CD8-positive, alpha-beta memory T cell (primary cell): ENCODE results near the gene PRR11. TPM values are rescaled to one million over a fixed set of nuclear protein-coding genes. Genes with fewer than 3 reads are reported as not detected.
"Not testable (repeated sequence)": the region's sequence is repeated elsewhere in the genome, so short reads cannot be mapped to it uniquely, and the experiment has no call there.

Experiments
- CTCF ChIA-PET: fragments of 350-600 bp; sonication (Branson Sonifier 250); formaldehyde crosslinking; loops from one replicate; lab custom pipeline; 2021; ENCODE audit warnings: antibody characterized with exemption; lab: Charles Lee
- POLR2A ChIA-PET: fragments of 350-600 bp; sonication (Branson Sonifier 250); formaldehyde crosslinking; loops from one replicate; lab custom pipeline; 2021; ENCODE audit warnings: antibody characterized with exemption; lab: Charles Lee
- DNase-seq, 5 donors: peaks; one replicate each; pipeline versions ENCODE4 v3.0.0 to v3.0.0-alpha.2; 2020 to 2022; ENCODE audit warnings: mixed read lengths in 1 of 5
- H3K27ac ChIP-seq: one replicate; pipeline ENCODE4 v1.7.0; 2013; ENCODE audit warnings: low read depth, mild to moderate bottlenecking, low read length, moderate library complexity
- H3K27me3 ChIP-seq: 2 replicates; pipeline ENCODE4 v1.7.0; 2013; ENCODE audit warnings: low read length, mild to moderate bottlenecking; ENCODE audit not compliant: insufficient read depth, poor library complexity, severe bottlenecking
- H3K36me3 ChIP-seq: 2 replicates; pipeline ENCODE4 v1.7.0; 2013; ENCODE audit warnings: mild to moderate bottlenecking, low read length, moderate library complexity; ENCODE audit not compliant: insufficient read depth
- H3K4me1 ChIP-seq: 2 replicates; pipeline ENCODE4 v1.7.0; 2013; ENCODE audit warnings: mild to moderate bottlenecking, low read length, moderate library complexity; ENCODE audit not compliant: insufficient read depth
- H3K4me3 ChIP-seq: 2 replicates; pipeline ENCODE4 v1.7.0; 2013; ENCODE audit warnings: mild to moderate bottlenecking, low read length
- H3K9me3 ChIP-seq: 2 replicates; pipeline ENCODE4 v1.7.0; 2013; ENCODE audit warnings: mild to moderate bottlenecking, low read length
- H3K27ac Mint-ChIP-seq, 8 donors: one replicate each; pipeline ENCODE4 v1.8.0; 2020 to 2021; ENCODE audit warnings: mixed read lengths in 8 of 8, mild to moderate bottlenecking in 6 of 8, inconsistent platforms in 3 of 8, moderate library complexity in 3 of 8
- H3K27me3 Mint-ChIP-seq, 2 donors: one replicate each; pipeline ENCODE4 v1.8.0; 2020 to 2021; ENCODE audit warnings: mixed read lengths in 2 of 2, mild to moderate bottlenecking in 1 of 2, moderate library complexity in 1 of 2
- H3K36me3 Mint-ChIP-seq, 3 donors: one replicate each; pipeline ENCODE4 v1.8.0; 2020 to 2021; ENCODE audit warnings: mixed read lengths in 3 of 3, inconsistent platforms in 1 of 3, mild to moderate bottlenecking in 1 of 3
- H3K4me1 Mint-ChIP-seq, 3 donors: one replicate each; pipeline ENCODE4 v1.8.0; 2020 to 2021; ENCODE audit warnings: mixed read lengths in 3 of 3, inconsistent platforms in 1 of 3, mild to moderate bottlenecking in 1 of 3
- H3K4me3 Mint-ChIP-seq, 7 donors: one replicate each; pipeline ENCODE4 v1.8.0; 2020 to 2021; ENCODE audit warnings: mixed read lengths in 7 of 7, mild to moderate bottlenecking in 6 of 7, moderate library complexity in 4 of 7, inconsistent platforms in 2 of 7
- H3K9me3 Mint-ChIP-seq, 5 donors: one replicate each; pipeline ENCODE4 v1.8.0; 2020 to 2022; ENCODE audit warnings: mixed read lengths in 5 of 5, mild to moderate bottlenecking in 3 of 5, moderate library complexity in 2 of 5, inconsistent platforms in 1 of 5
- polyA plus RNA-seq: library from polyadenylated mRNA; unstranded; fragments of 300-500 nt; fragmentation: Illumina TruSeq; gene quantifications from one replicate; pipeline ENCODE4 v1.2.3, GENCODE V29; 2021
- total RNA-seq, 2 experiments: library from RNA; stranded (reverse); gene quantifications; one replicate each; pipeline ENCODE4 v1.2.3, GENCODE V29; 2021

The PRR11 gene
- total and polyA plus RNA-seq, 3 experiments from 2014 or later, result 1.2 to 36.3 (median 35.6) TPM

- Histone ChIP-seq H3K27me3 (no peaks in the 10 kb centered on the region), H3K9me3 (no peaks in the 10 kb centered on the region), H3K4me1 (peaks cover 5% of the 10 kb centered on the region), H3K27ac (peak within 1 kb of the TSS; percentile 96), H3K36me3 (no peaks in the 10 kb centered on the region), H3K4me3 (peak within 1 kb of the TSS; percentile 100)
- Mint-ChIP-seq H3K27me3 (peaks cover 0 to 1% of the 10 kb centered on the region in 2 donors), H3K4me3 (peak within 1 kb of the TSS; percentile 97 to 100 (median 99)), H3K4me1 (peaks cover 12 to 20% (median 16%) of the 10 kb centered on the region in 3 donors), H3K27ac (peak within 1 kb of the TSS; percentile 96 to 100 (median 98)), H3K9me3 (no peaks in the 10 kb centered on the region), H3K36me3 (peaks cover 3 to 7% (median 3%) of the 10 kb centered on the region in 3 donors)
- peak; percentile 96 to 98 (median 97) for DNase-seq
- CTCF ChIA-PET, result interaction anchor here (0.9 to 2.0 kb wide), 4 partner anchors 10 to 62 kb away, joined by 3 to 19 read pairs (median 5); partner anchors contain the start of gene SMG8
- POLR2A ChIA-PET, result interaction anchor here (0.8 to 1.6 kb wide), 3 partner anchors 10 to 114 kb away, joined by 3 to 12 read pairs (median 7); partner anchors contain the start of genes PRR11, SMG8 and TRIM37
These were observed 65.0 kb downstream of the PRR11 start, which contains the start of gene GDPD1 for GRCh38 chr17:59220328-59221158. TSS of gene GDPD1 (plus strand) at chr17:59220511. CDS start at chr17:59220610, 99 bp downstream.

- Histone ChIP-seq H3K4me3 (peak overlapping the region; percentile 100), H3K9me3 (no peaks in the 10 kb centered on the region), H3K4me1 (peaks cover 5% of the 10 kb centered on the region), H3K27me3 (no peaks in the 10 kb centered on the region), H3K36me3 (no peaks in the 10 kb centered on the region), H3K27ac (peak overlapping the region; percentile 96)
- H3K4me1 Mint-ChIP-seq, result peaks cover 12 to 20% (median 16%) of the 10 kb centered on the region in 3 donors
- peak overlapping the region; percentile 96 to 100 (median 98) for H3K27ac Mint-ChIP-seq
- ChIA-PET CTCF (interaction anchor here (1.9 to 2.0 kb wide), 2 partner anchors 10 to 20 kb away, joined by 7 to 19 read pairs; partner anchors contain the start of gene SMG8), POLR2A (interaction anchor here (1.6 kb wide), 1 partner anchor 115 kb away, joined by 7 read pairs; the partner anchor contains the start of gene TRIM37)
- no peaks in the 10 kb centered on the region for H3K9me3 Mint-ChIP-seq
- H3K4me3 Mint-ChIP-seq, result peak overlapping the region; percentile 97 to 100 (median 99)
- H3K27me3 Mint-ChIP-seq, result peaks cover 0 to 1% of the 10 kb centered on the region in 2 donors
- no peak for DNase-seq
- peaks cover 3 to 7% (median 3%) of the 10 kb centered on the region in 3 donors for H3K36me3 Mint-ChIP-seq
These were observed 65.8 kb downstream of the PRR11 start for GRCh38 chr17:59221159-59221847.

GRCh38 chr17:59223813-59224212, 68.3 kb downstream of the PRR11 start:
- Mint-ChIP-seq H3K36me3 (peaks cover 3 to 7% (median 3%) of the 10 kb centered on the region in 3 donors), H3K4me3 (peak overlapping the region in 1 of 7 donors; percentile 69), H3K9me3 (no peaks in the 10 kb centered on the region), H3K27me3 (peaks cover 0 to 1% of the 10 kb centered on the region in 2 donors), H3K27ac (no peak overlapping the region), H3K4me1 (peaks cover 12 to 20% (median 16%) of the 10 kb centered on the region in 3 donors)
- Histone ChIP-seq H3K36me3 (no peaks in the 10 kb centered on the region), H3K4me1 (peaks cover 5% of the 10 kb centered on the region), H3K9me3 (no peaks in the 10 kb centered on the region), H3K27ac (no peak overlapping the region), H3K27me3 (no peaks in the 10 kb centered on the region), H3K4me3 (no peak overlapping the region)
- CTCF ChIA-PET, result no interaction called here
- POLR2A ChIA-PET, result no interaction called here
- no peak for DNase-seq

GRCh38 chr17:59228588-59228987, 73.0 kb downstream of the PRR11 start:
- CTCF ChIA-PET, DNase-seq, H3K4me3 ChIP-seq, H3K36me3 Mint-ChIP-seq, H3K4me1 Mint-ChIP-seq, H3K27ac Mint-ChIP-seq, H3K9me3 Mint-ChIP-seq, H3K36me3 ChIP-seq, H3K9me3 ChIP-seq, H3K4me1 ChIP-seq, H3K27me3 ChIP-seq, H3K27me3 Mint-ChIP-seq, H3K27ac ChIP-seq, H3K4me3 Mint-ChIP-seq: not testable (repeated sequence)
- POLR2A ChIA-PET, result interaction anchor here (0.7 kb wide), 1 partner anchor 39 kb away, joined by 3 read pairs; no protein-coding TSS in a partner anchor

- no peaks in the 10 kb centered on the region for H3K9me3 Mint-ChIP-seq
- POLR2A ChIA-PET, result no interaction called here
- H3K4me1 Mint-ChIP-seq, result no peaks in the 10 kb centered on the region
- CTCF ChIA-PET, result no interaction called here
- no peak for DNase-seq
- H3K27ac ChIP-seq, result no peak overlapping the region
- H3K27me3 Mint-ChIP-seq, result no peaks in the 10 kb centered on the region
- no peaks in the 10 kb centered on the region for H3K27me3 ChIP-seq
- H3K4me3 ChIP-seq, result no peak overlapping the region
- no peaks in the 10 kb centered on the region for H3K36me3 Mint-ChIP-seq
- no peaks in the 10 kb centered on the region for H3K36me3 ChIP-seq
- H3K4me3 Mint-ChIP-seq, result no peak overlapping the region
- H3K9me3 ChIP-seq, result no peaks in the 10 kb centered on the region
- no peaks in the 10 kb centered on the region for H3K4me1 ChIP-seq
- H3K27ac Mint-ChIP-seq, result no peak overlapping the region
These were observed 75.2 kb downstream of the PRR11 start for GRCh38 chr17:59230764-59231163.

GRCh38 chr17:59234631-59235030, 79.1 kb downstream of the PRR11 start:
- DNase-seq, result no peak
- H3K27me3 Mint-ChIP-seq, result no peaks in the 10 kb centered on the region
- H3K36me3 Mint-ChIP-seq, result no peaks in the 10 kb centered on the region
- H3K27me3 ChIP-seq, result no peaks in the 10 kb centered on the region
- ChIA-PET CTCF (no interaction called here), POLR2A (no interaction called here)
- no peaks in the 10 kb centered on the region for H3K9me3 Mint-ChIP-seq
- H3K9me3 ChIP-seq, result no peaks in the 10 kb centered on the region
- H3K27ac Mint-ChIP-seq, result no peak overlapping the region
- no peak overlapping the region for H3K27ac ChIP-seq
- H3K4me1 Mint-ChIP-seq, result no peaks in the 10 kb centered on the region
- H3K4me1 ChIP-seq, result no peaks in the 10 kb centered on the region
- H3K4me3 ChIP-seq, result no peak overlapping the region
- no peak overlapping the region for H3K4me3 Mint-ChIP-seq
- H3K36me3 ChIP-seq, result no peaks in the 10 kb centered on the region

- CTCF ChIA-PET, result no interaction called here
- H3K27me3 Mint-ChIP-seq, result no peaks in the 10 kb centered on the region
- H3K4me3 ChIP-seq, result no peak overlapping the region
- no peaks in the 10 kb centered on the region for H3K36me3 Mint-ChIP-seq
- no peaks in the 10 kb centered on the region for H3K36me3 ChIP-seq
- H3K9me3 Mint-ChIP-seq, result no peaks in the 10 kb centered on the region
- H3K9me3 ChIP-seq, result no peaks in the 10 kb centered on the region
- no peaks in the 10 kb centered on the region for H3K4me1 Mint-ChIP-seq
- DNase-seq, result no peak
- H3K4me1 ChIP-seq, result no peaks in the 10 kb centered on the region
- H3K27ac Mint-ChIP-seq, result no peak overlapping the region
- no peak overlapping the region for H3K4me3 Mint-ChIP-seq
- no peak overlapping the region for H3K27ac ChIP-seq
- H3K27me3 ChIP-seq, result no peaks in the 10 kb centered on the region
- POLR2A ChIA-PET, result no interaction called here
These were observed 83.4 kb downstream of the PRR11 start for GRCh38 chr17:59238906-59239305.
